Prostate gland (tissue), 2 donors: ENCODE data around the gene TBCK.

Experiments used
- POLR2A ChIP-seq: fragments of 450-650 bp; IDR thresholded peaks from one replicate; pipeline ENCODE4 v1.6.1; 2016; ENCODE audit warnings: antibody characterized with exemption, mild to moderate bottlenecking
- POLR2AphosphoS5 ChIP-seq: sonication (generic); formaldehyde crosslinking; IDR thresholded peaks from one replicate; pipeline ENCODE4 v1.6.1; 2017; ENCODE audit warnings: antibody characterized with exemption
- TF ChIP-seq, protein P1 (sequence below), 4 experiments: fragments of 200-600 bp in 2 of 4; fragments of 450-650 bp in 2 of 4; sonication (generic) in 2 of 4; IDR thresholded peaks; 1 replicate in 3 of 4; 2 replicates in 1 of 4; pipeline ENCODE4 v1.5.1; 2016 to 2019; ENCODE audit warnings: antibody characterized with exemption in 4 of 4, mild to moderate bottlenecking in 2 of 4, moderate library complexity in 2 of 4

DNA sequence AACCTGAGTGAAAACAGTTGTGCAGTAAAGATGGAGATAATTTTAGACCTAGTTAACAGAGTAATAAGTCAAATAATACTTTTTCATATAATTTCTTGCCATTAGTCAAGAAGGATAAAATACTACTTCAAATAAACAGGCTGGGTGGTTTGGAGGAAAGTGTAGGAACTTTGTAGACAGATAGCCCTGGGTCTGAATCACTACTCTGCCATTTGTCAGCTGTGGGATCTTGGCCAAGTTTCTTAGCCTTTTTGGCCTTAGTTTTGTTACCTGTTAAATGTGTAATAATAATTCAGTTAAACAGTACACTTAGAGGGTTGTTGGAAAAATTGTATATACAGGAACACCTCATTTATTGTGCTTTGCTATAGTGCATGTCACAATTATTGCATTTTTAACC is 257.1 kb downstream of the TBCK start:
- TF ChIP-seq POLR2A (no peak), POLR2AphosphoS5 (no peak)
- TF ChIP-seq, protein P1, sequence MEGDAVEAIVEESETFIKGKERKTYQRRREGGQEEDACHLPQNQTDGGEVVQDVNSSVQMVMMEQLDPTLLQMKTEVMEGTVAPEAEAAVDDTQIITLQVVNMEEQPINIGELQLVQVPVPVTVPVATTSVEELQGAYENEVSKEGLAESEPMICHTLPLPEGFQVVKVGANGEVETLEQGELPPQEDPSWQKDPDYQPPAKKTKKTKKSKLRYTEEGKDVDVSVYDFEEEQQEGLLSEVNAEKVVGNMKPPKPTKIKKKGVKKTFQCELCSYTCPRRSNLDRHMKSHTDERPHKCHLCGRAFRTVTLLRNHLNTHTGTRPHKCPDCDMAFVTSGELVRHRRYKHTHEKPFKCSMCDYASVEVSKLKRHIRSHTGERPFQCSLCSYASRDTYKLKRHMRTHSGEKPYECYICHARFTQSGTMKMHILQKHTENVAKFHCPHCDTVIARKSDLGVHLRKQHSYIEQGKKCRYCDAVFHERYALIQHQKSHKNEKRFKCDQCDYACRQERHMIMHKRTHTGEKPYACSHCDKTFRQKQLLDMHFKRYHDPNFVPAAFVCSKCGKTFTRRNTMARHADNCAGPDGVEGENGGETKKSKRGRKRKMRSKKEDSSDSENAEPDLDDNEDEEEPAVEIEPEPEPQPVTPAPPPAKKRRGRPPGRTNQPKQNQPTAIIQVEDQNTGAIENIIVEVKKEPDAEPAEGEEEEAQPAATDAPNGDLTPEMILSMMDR (IDR thresholded peaks at IDR 0.05) = no peak
